A549 (cell line): ENCODE results near the gene IGF1.

Experiments used
- BHLHE40 ChIP-seq: IDR thresholded peaks from 2 replicates; pipeline ENCODE4 v1.6.1; 2012; ENCODE audit warnings: low read depth, low read length, inconsistent platforms
- CHD2 ChIP-seq: fragments of 150-350 bp; IDR thresholded peaks from 2 replicates; pipeline ENCODE4 v1.6.1; 2014; ENCODE audit warnings: low read length; ENCODE audit not compliant: partially characterized antibody
- CHD4 ChIP-seq: fragments of 200-600 bp; sonication (generic); IDR thresholded peaks from 2 replicates; pipeline ENCODE4 v1.6.1; 2016; ENCODE audit warnings: antibody characterized with exemption, mild to moderate bottlenecking, borderline replicate concordance
- CTCF ChIP-seq: fragments of >200 bp; sonication (Bioruptor Twin); formaldehyde crosslinking; IDR thresholded peaks from 3 replicates; pipeline ENCODE4 v1.5.1; 2016
- ELK1 ChIP-seq: fragments of 150-350 bp; IDR thresholded peaks from 2 replicates; pipeline ENCODE4 v1.6.1; 2014; ENCODE audit warnings: low read depth, mild to moderate bottlenecking, low read length
- MAZ ChIP-seq: fragments of 150-350 bp; IDR thresholded peaks from 2 replicates; pipeline ENCODE4 v1.6.1; 2014; ENCODE audit warnings: antibody characterized with exemption, low read depth, low read length, borderline replicate concordance
- POLR2A ChIP-seq: IDR thresholded peaks from 2 replicates; pipeline ENCODE4 v1.6.1; 2012; ENCODE audit warnings: mild to moderate bottlenecking, low read length
- POLR2AphosphoS2 ChIP-seq: conservative IDR thresholded peaks from 2 replicates; pipeline ENCODE4 v1.6.1; 2012; ENCODE audit warnings: low read length, improper control_type of control experiment, inconsistent platforms
- RNF2 ChIP-seq: fragments of 200-600 bp; sonication (generic); IDR thresholded peaks from 2 replicates; pipeline ENCODE4 v1.6.1; 2016; ENCODE audit warnings: low read depth, mild to moderate bottlenecking, antibody characterized with exemption, moderate library complexity, borderline replicate concordance
- USF2 ChIP-seq: fragments of 450-650 bp; IDR thresholded peaks from 2 replicates; pipeline ENCODE4 v1.6.1; 2014; ENCODE audit warnings: antibody characterized with exemption
- ZNF302 ChIP-seq: fragments of 250-450 bp; sonication (Bioruptor Pico); IDR thresholded peaks from 2 replicates; pipeline ENCODE4 v1.9.0; 2021; ENCODE audit warnings: inconsistent platforms, mild to moderate bottlenecking, moderate library complexity

GRCh38 chr12:102465762-102466560 is 14.4 kb downstream of the IGF1 start:
- no peak for TF ChIP-seq POLR2A
- TF ChIP-seq CTCF = no peak
- TF ChIP-seq POLR2AphosphoS2 = no peak
- no peak for TF ChIP-seq ELK1
- TF ChIP-seq ZNF302 = no peak
- TF ChIP-seq CHD2 = no peak
- TF ChIP-seq BHLHE40 = no peak
- TF ChIP-seq CHD4 = no peak
- TF ChIP-seq MAZ = no peak
- TF ChIP-seq USF2 = no peak
- TF ChIP-seq RNF2 = no peak
